H9 (cell line): ENCODE data around the gene FGF3. TPM values are rescaled to one million over a fixed set of nuclear protein-coding genes. Genes with fewer than 3 reads are reported as not detected.

Experiments
- DNase-seq: peaks from one replicate; pipeline ENCODE4 v3.0.0-alpha.2; 2017
- H2AFZ ChIP-seq: one replicate; pipeline ENCODE4 v1.6.1; 2013; ENCODE audit warnings: mild to moderate bottlenecking, low read length, control low read depth, moderate library complexity
- H2AK5ac ChIP-seq: 2 replicates; pipeline ENCODE4 v1.6.1; 2013; ENCODE audit warnings: low read length, control low read depth, mixed read lengths; ENCODE audit not compliant: insufficient read length
- H2BK120ac ChIP-seq: one replicate; pipeline ENCODE4 v1.6.1; 2013; ENCODE audit warnings: low read depth, mild to moderate bottlenecking, low read length, control low read depth, inconsistent platforms; ENCODE audit not compliant: poor library complexity, severe bottlenecking
- H2BK12ac ChIP-seq: 2 replicates; pipeline ENCODE4 v1.6.1; 2013; ENCODE audit warnings: low read length, control low read depth, mixed read lengths, low read depth; ENCODE audit not compliant: insufficient read length
- H2BK15ac ChIP-seq: 2 replicates; pipeline ENCODE4 v1.6.1; 2013; ENCODE audit warnings: low read depth, low read length, control low read depth
- H2BK20ac ChIP-seq: one replicate; pipeline ENCODE4 v1.6.1; 2013; ENCODE audit warnings: low read depth, mild to moderate bottlenecking, low read length, control low read depth, inconsistent platforms; ENCODE audit not compliant: poor library complexity, severe bottlenecking
- H2BK5ac ChIP-seq: 2 replicates; pipeline ENCODE4 v1.6.1; 2013; ENCODE audit warnings: low read length, control low read depth, mixed read lengths; ENCODE audit not compliant: insufficient read length
- H3K14ac ChIP-seq: 2 replicates; pipeline ENCODE4 v1.6.1; 2013; ENCODE audit warnings: low read length, control low read depth; ENCODE audit not compliant: insufficient read depth
- H3K18ac ChIP-seq: 2 replicates; pipeline ENCODE4 v1.6.1; 2013; ENCODE audit warnings: low read depth, mild to moderate bottlenecking, mixed read lengths, low read length, control low read depth; ENCODE audit not compliant: insufficient read length
- H3K23ac ChIP-seq: 2 replicates; pipeline ENCODE4 v1.6.1; 2013; ENCODE audit warnings: low read length, control low read depth, mixed read lengths, low read depth; ENCODE audit not compliant: insufficient read length
- H3K23me2 ChIP-seq: 2 replicates; pipeline ENCODE4 v1.6.1; 2013; ENCODE audit warnings: low read depth, mild to moderate bottlenecking, mixed read lengths, low read length, control low read depth; ENCODE audit not compliant: insufficient read length, poor library complexity, severe bottlenecking
- H3K27ac ChIP-seq: 2 replicates; pipeline ENCODE4 v1.5.1; 2013; ENCODE audit warnings: low read length, control low read depth, mixed read lengths, low read depth; ENCODE audit not compliant: insufficient read length
- H3K27me3 ChIP-seq: 2 replicates; pipeline ENCODE4 v1.6.1; 2013; ENCODE audit warnings: low read length, control low read depth, inconsistent platforms; ENCODE audit not compliant: insufficient read depth
- H3K4ac ChIP-seq: 2 replicates; pipeline ENCODE4 v1.6.1; 2013; ENCODE audit warnings: low read depth, mild to moderate bottlenecking, control low read depth, inconsistent platforms, low read length, moderate library complexity
- H3K4me1 ChIP-seq: 2 replicates; pipeline ENCODE4 v1.6.1; 2013; ENCODE audit warnings: low read length, control low read depth, inconsistent platforms; ENCODE audit not compliant: insufficient read depth
- H3K4me2 ChIP-seq: 2 replicates; pipeline ENCODE4 v1.6.1; 2013; ENCODE audit warnings: low read length, control low read depth, mixed read lengths; ENCODE audit not compliant: insufficient read length, insufficient read depth
- H3K56ac ChIP-seq: 2 replicates; pipeline ENCODE4 v1.6.1; 2013; ENCODE audit warnings: low read depth, mild to moderate bottlenecking, mixed read lengths, low read length, control low read depth; ENCODE audit not compliant: insufficient read length
- H3K79me1 ChIP-seq: 2 replicates; pipeline ENCODE4 v1.6.1; 2013; ENCODE audit warnings: low read depth, mild to moderate bottlenecking, moderate library complexity, low read length, control low read depth, inconsistent platforms; ENCODE audit not compliant: insufficient read depth, poor library complexity, severe bottlenecking
- H3K79me2 ChIP-seq: 2 replicates; pipeline ENCODE4 v1.6.1; 2013; ENCODE audit warnings: low read length, control low read depth, inconsistent platforms; ENCODE audit not compliant: insufficient read depth
- H3K9ac ChIP-seq: 2 replicates; pipeline ENCODE4 v1.6.1; 2013; ENCODE audit warnings: low read length, control low read depth, mixed read lengths; ENCODE audit not compliant: insufficient read length; ENCODE audit errors: extremely low read depth
- H3K9me3 ChIP-seq: one replicate; pipeline ENCODE4 v1.6.1; 2013; ENCODE audit warnings: low read depth, low read length, inconsistent platforms; ENCODE audit not compliant: control insufficient read depth
- H3T11ph ChIP-seq: one replicate; pipeline ENCODE4 v1.6.1; 2013; ENCODE audit warnings: mild to moderate bottlenecking, low read length, control low read depth, inconsistent platforms
- H4K20me1 ChIP-seq: one replicate; pipeline ENCODE4 v1.6.1; 2013; ENCODE audit not compliant: control insufficient read depth, insufficient read length, insufficient read depth
- H4K5ac ChIP-seq: 2 replicates; pipeline ENCODE4 v1.6.1; 2013; ENCODE audit warnings: low read depth, mild to moderate bottlenecking, mixed read lengths, low read length, control low read depth; ENCODE audit not compliant: insufficient read length
- H4K8ac ChIP-seq: replicated peaks from 2 replicates; pipeline ENCODE4 v1.6.1; 2013; ENCODE audit warnings: low read length, control low read depth, mixed read lengths, low read depth; ENCODE audit not compliant: insufficient read length
- H4K91ac ChIP-seq: 2 replicates; pipeline ENCODE4 v1.6.1; 2013; ENCODE audit warnings: low read depth, mild to moderate bottlenecking, moderate library complexity, mixed read lengths, low read length, control low read depth; ENCODE audit not compliant: insufficient read length
- H3K27ac Mint-ChIP-seq, 3 experiments: 2 replicates in 2 of 3; 3 replicates in 1 of 3; pipeline ENCODE4 v1.8.0; 2020 to 2021; ENCODE audit warnings: mixed read lengths in 3 of 3, mild to moderate bottlenecking in 1 of 3, moderate library complexity in 1 of 3
- H3K27me3 Mint-ChIP-seq: 2 replicates; pipeline ENCODE4 v1.8.0; 2021; ENCODE audit warnings: low read depth, mild to moderate bottlenecking, moderate library complexity, mixed read lengths
- H3K36me3 Mint-ChIP-seq, 3 experiments: 2 replicates in 2 of 3; 3 replicates in 1 of 3; pipeline ENCODE4 v1.8.0; 2020 to 2021; ENCODE audit warnings: low read depth in 3 of 3, mixed read lengths in 3 of 3; ENCODE audit not compliant: insufficient read depth in 1 of 3
- H3K4me1 Mint-ChIP-seq, 2 experiments: 2 replicates each; pipeline ENCODE4 v1.8.0; 2020; ENCODE audit warnings: mixed read lengths in 2 of 2
- H3K4me3 Mint-ChIP-seq, 2 experiments: 2 replicates in 1 of 2; 3 replicates in 1 of 2; pipeline ENCODE4 v1.8.0; 2020 to 2021; ENCODE audit warnings: mild to moderate bottlenecking in 2 of 2, mixed read lengths in 2 of 2, moderate library complexity in 1 of 2
- H3K9me3 Mint-ChIP-seq, 2 experiments: 2 replicates in 1 of 2; 3 replicates in 1 of 2; pipeline ENCODE4 v1.8.0; 2020; ENCODE audit warnings: mild to moderate bottlenecking in 2 of 2, mixed read lengths in 2 of 2, moderate library complexity in 1 of 2
- WGBS: extraction: QIAGEN DNeasy Blood & Tissue Kit; methylation state at CpG from one replicate; pipeline ENCODE4 v1.1.7; 2013; ENCODE audit warnings: missing lambda C conversion rate, low lambda C conversion rate, mixed read lengths; ENCODE audit not compliant: insufficient read length; ENCODE audit errors: extremely low coverage; 5-methylcytosine and 5-hydroxymethylcytosine counted together
- total RNA-seq: library from RNA; stranded (reverse); gene quantifications from 2 replicates; pipeline ENCODE4 v1.2.1, GENCODE V29; 2021
- TF ChIP-seq, protein P1 (sequence below): fragments of 200-600 bp; sonication (generic); conservative IDR thresholded peaks from 3 replicates; pipeline ENCODE4 v1.8.0; 2021; ENCODE audit warnings: antibody characterized with exemption, mild to moderate bottlenecking

The FGF3 gene
- total RNA-seq, 1 experiment from 2014 or later: not detected

DNA sequence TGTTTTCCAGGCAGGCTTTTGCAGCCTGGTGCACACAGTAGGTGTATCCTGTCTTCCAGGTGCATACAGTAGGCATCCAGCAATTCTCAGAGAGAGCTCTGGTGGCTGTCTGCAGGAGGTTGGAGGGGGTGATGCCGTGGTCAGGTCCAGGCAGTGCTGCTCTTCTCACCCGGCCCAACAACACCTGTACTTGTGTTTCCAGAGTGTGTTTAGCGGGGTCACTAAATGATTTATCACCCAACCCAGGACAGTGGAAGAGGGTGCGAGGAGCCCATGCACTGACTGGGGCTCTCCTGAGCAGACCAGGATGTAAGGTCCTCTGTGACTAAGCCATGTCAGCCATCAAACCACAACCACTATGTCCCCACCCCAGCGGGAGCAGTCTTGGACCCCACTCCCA lies 18.6 kb upstream of the FGF3 start:
- Histone ChIP-seq H3K4me2 (no peak overlapping the region), H3K23ac (no peak overlapping the region), H2BK12ac (no peak overlapping the region), H3K18ac (no peak overlapping the region), H3K23me2 (no peaks in the 10 kb centered on the region), H2AK5ac (no peak overlapping the region), H4K8ac (no peak overlapping the region), H3K9me3 (no peaks in the 10 kb centered on the region), H2BK20ac (no peak overlapping the region), H3K14ac (no peak overlapping the region), H2AFZ (no peak overlapping the region), H3K79me1 (no peaks in the 10 kb centered on the region), H3K27ac (no peak overlapping the region), H3K4me1 (no peaks in the 10 kb centered on the region), H2BK5ac (no peak overlapping the region), H4K91ac (no peak overlapping the region), H2BK120ac (no peak overlapping the region), H4K20me1 (no peaks in the 10 kb centered on the region), H2BK15ac (no peak overlapping the region), H3K4ac (no peak overlapping the region), H3K56ac (no peak overlapping the region), H3K79me2 (no peaks in the 10 kb centered on the region), H4K5ac (no peak overlapping the region), H3K27me3 (no peaks in the 10 kb centered on the region), H3K9ac (no peak overlapping the region), H3T11ph (no peak overlapping the region)
- peaks cover 0 to 7% of the 10 kb centered on the region in 2 experiments; a peak in 3 of 5 replicates for H3K9me3 Mint-ChIP-seq
- no peak for DNase-seq
- peaks cover 9 to 19% of the 10 kb centered on the region in 2 experiments for H3K4me1 Mint-ChIP-seq
- TF ChIP-seq, protein P1, sequence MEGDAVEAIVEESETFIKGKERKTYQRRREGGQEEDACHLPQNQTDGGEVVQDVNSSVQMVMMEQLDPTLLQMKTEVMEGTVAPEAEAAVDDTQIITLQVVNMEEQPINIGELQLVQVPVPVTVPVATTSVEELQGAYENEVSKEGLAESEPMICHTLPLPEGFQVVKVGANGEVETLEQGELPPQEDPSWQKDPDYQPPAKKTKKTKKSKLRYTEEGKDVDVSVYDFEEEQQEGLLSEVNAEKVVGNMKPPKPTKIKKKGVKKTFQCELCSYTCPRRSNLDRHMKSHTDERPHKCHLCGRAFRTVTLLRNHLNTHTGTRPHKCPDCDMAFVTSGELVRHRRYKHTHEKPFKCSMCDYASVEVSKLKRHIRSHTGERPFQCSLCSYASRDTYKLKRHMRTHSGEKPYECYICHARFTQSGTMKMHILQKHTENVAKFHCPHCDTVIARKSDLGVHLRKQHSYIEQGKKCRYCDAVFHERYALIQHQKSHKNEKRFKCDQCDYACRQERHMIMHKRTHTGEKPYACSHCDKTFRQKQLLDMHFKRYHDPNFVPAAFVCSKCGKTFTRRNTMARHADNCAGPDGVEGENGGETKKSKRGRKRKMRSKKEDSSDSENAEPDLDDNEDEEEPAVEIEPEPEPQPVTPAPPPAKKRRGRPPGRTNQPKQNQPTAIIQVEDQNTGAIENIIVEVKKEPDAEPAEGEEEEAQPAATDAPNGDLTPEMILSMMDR: no peak
- no peak overlapping the region for H3K27ac Mint-ChIP-seq
- no peak overlapping the region for H3K4me3 Mint-ChIP-seq
- WGBS: no CpG with 5 or more reads among the region's 5 CpGs
- H3K36me3 Mint-ChIP-seq: no peaks in the 10 kb centered on the region
- H3K27me3 Mint-ChIP-seq: peaks cover 35% of the 10 kb centered on the region
